HG02763 (cell line): ENCODE measurements around the gene PLCB2.

ENCODE experiments used
- ATAC-seq: cut with Tn5 transposase; IDR thresholded peaks from one replicate; pipeline ENCODE4 v1.9.1; 2021; ENCODE audit warnings: mild to moderate bottlenecking, moderate library complexity; ENCODE audit not compliant: unreplicated experiment

PLCB2 gene

GRCh38 chr15:40306371-40306770 lies 1.4 kb downstream of the PLCB2 start:
- no peak for ATAC-seq

DNA sequence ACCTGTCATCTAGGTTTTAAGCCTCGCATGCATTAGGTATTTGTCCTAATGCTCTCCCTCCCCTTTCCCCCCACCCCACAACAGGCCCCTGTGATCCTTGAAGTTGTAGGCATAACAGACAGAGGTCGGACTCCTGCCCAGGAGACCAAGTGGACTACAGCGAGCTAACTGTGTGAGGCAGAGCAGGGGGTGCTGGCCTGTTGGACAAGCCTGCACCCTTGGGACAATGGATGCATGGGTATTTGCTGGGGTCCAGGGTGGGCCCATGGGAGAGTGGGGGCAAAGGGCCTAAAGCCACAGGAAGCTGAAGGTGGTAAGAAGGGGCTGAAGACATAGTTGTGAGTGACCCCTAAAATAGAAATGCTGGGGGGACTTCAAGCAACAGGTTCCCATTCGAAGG lies 2.5 kb downstream of the PLCB2 start:
- no peak for ATAC-seq

- ATAC-seq, result no peak
These were observed 4.2 kb downstream of the PLCB2 start for GRCh38 chr15:40303576-40303975.

GRCh38 chr15:40302981-40303380 lies 4.8 kb downstream of the PLCB2 start:
- ATAC-seq, result no peak

DNA sequence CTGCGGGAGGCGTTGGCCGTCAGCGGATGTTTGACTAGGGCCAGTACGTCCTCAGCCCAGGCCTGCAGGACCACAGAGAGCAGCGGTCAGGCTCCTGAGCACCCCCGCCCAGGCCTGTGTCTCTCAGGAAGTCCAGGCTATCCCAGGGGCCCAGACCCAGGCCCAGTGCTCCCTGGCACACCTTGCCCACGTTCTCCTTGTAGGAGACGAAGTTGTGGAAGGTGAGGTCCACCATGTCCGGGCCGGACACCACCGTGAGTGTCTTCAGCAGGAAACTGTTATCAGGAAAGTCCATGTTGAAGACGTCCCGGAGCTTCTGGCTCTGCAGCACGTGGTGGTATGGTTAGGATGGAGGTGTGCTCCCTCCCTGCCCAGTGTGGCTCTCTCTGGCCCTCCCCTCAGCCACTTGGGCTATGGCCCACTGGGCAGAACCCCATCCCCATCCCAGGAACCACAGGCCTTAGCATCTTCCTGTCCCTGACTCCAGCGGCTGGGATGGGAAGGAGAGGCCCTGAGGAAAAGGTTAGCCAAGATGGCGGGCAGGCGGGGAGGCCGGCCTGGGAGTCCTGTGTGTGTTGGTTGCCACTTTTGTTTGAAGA lies 5.3 kb downstream of the PLCB2 start:
- ATAC-seq, result no peak

GRCh38 chr15:40301467-40302179 lies 6.1 kb downstream of the PLCB2 start:
- no peak for ATAC-seq

GRCh38 chr15:40300771-40301170 lies 7.0 kb downstream of the PLCB2 start:
- no peak for ATAC-seq

- no peak for ATAC-seq
These were observed 7.4 kb downstream of the PLCB2 start for GRCh38 chr15:40300367-40300766.

DNA sequence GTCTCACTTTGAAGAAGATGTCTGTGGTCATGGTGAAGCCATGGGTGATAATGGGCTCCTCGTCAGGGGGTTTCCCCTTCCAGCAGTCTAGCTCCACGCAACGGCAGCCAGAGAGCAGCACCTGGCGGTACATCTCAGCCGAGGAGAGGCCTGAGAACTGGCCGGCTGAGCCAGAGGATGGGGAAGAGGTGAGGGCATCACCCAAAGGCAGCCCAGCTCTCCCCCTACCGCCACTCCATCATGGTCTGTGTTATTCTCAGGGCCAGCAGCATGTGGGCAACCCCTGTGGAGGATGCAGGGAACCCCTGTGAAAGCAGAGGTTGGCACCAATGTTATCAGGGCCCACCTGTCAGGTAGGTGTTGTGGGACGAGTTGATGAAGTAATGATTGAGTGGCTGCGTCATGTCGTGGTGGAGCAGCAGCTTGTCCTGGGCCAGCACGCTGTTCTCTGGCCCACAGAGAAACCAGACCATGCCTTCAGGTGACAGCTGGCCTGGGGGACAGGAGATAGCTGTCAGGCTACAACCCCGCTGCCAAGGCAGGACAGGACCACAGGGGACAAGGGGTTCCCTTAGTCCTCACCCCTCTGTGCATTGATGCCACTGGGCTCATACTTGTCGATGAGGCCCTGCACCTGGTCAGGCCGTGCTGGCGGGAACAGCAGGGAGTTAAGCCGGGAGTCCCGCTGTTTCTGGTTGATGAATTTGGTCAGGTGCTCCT lies 9.4 kb downstream of the PLCB2 start:
- ATAC-seq, result no peak

DNA sequence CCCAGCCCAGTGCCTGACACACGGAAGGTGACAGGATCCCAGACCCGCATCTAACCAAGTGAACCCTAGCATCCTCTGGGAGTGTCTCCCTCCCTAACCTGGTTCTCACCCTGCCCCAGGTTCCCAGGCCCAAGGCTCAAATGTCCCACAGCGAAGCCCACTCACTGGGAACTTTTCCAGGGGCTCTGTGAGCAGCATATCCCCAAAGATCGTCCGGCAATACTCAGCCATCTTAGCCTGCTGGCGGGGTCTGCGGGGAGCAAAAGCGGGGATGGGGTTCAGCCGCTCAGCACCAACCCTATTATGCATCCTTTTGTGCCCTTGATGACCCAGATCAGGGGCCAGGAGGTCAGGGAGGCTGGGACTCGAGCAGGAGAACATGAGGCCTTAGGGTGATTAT lies 10.4 kb downstream of the PLCB2 start:
- no peak for ATAC-seq

DNA sequence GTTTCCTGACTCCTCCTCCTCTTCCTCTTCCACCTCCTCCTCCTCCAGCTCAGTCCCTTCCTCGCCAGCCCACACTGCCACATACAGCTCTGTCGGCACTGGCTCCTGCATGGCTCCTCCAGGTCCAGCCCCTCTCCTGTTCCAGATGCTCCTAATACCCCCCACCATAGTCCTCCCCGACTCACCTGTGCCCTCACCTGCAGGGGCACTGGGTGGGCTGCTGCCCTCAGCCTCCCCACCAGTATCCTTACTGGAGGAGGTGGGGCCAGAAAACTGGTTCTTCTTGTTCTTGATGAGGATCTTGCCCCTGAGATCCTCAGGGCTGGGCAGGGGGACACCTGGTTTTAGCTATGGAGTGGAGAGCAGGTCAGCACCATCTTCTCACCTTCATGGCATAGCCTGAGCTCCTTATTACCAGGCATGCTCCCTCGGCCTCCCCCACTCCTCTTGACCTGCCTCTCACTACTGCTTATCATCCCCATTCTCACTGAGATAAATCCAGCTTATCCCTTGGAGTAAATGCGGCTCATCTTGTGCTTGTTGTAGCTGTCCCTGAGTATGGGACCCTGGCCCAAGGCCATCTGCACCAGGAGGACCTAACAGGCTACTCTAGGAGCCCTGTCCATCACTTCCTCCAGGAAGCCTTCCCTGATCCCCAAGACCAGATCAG lies 11.0 kb downstream of the PLCB2 start:
- ATAC-seq, result no peak

DNA sequence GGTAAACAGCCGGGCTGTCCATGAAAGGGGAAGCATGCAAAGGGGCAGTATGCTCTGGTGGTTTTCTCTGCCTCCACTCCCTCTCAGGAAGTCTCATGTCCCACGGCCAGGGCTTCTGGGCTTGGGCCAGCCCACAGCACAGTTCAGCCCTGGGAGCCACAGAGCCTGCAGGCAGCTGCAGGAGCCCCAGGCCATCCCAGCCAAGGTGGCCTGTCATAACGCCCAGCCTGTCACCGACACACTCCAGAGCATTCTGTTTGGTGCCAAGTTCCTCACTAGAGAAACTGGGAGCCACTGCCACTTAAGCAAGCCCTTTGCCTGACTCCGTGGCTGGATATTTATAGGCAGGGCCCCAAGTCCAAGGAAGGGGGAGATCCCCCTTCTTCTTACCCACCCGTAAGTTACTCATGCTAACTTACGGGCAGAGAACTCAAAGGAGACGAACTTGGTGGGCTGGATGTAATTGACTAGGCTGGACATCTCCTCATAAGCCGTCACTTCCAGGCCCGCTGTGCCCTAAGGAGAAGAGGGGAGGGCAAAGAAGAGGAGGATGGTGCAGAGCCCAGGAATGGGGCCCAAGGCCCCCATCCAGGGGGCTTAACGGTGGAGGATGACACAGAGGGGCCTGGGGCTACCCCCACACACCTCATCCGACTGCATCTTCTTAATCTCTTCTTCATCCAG lies 11.7 kb downstream of the PLCB2 start:
- ATAC-seq, result no peak

- no peak for ATAC-seq
These were observed 12.4 kb downstream of the PLCB2 start for GRCh38 chr15:40295297-40295696.

DNA sequence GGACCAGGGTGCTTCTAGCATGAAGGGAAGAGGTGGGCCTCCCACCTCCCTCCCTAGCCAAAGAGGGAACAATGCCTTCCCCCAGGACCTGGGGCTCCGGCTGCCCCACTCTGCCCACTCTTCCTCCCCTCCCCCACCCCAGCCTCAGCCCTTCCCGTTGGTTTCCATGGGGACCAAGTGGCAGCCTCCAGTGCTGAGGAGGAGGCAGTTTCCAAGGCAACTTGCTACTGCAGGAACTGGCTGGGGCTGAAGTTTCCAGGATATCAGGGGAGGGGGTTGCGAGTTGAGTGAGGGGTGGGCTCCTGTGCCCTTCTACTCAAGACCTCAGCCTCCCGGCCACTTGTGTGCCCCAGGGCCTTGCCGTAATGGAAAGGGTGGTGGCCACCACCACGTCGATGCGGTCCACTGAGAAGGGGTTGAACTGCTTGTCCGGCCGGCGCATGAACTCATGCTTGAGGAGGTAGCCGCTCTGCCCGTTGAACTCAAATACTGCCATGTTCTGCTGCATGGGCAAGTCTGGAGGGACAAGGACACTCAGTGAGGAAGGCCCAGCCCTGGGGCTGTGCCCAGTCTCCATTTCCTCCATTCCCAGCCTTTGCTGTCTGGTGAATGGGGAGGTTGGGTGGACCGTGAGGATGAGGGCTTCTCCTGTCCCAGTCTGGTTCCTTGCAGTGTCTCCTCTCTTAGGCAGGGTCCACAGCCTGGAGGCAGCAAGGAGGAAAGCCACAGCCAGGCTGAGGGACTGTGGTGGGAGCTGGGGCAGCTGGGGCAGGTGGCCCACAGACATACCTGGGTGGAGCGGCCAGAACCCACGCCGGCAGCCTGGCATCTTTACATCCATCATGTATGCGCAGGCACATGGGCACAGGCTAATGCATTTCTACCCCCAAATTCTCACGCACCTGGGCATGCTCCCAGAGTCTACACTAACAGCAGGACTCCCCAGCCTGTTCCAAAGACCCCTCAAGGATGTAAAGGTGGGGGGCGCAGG lies 13.5 kb downstream of the PLCB2 start:
- ATAC-seq, result no peak

GRCh38 chr15:40293006-40293405 lies 14.7 kb downstream of the PLCB2 start:
- ATAC-seq, result no peak

DNA sequence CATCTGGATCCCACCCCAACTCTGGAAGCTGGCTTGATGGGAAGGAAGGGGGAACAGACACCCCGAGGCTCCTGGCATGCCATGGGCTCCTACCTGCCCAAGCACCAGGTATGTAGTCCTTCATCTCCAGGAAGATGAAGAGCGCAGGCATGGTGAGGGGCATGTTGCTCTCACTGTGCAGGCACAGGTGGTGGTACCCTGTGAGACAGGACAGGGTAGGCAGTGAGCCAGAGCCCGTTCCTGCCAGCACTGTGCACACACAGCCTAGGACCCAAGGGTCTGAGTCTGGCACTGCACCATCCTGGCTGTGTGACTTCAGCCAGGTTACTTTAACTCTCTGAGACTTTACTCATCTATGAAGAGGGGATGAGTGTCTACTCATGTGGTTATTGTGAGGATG lies 15.5 kb downstream of the PLCB2 start:
- ATAC-seq, result no peak

GRCh38 chr15:40290918-40291574 lies 16.7 kb downstream of the PLCB2 start:
- ATAC-seq, result no peak

- no peak for ATAC-seq
These were observed 17.2 kb downstream of the PLCB2 start for GRCh38 chr15:40290545-40290917.

- no peak for ATAC-seq
These were observed 18.5 kb downstream of the PLCB2 start for GRCh38 chr15:40289140-40289775.
